Cardiac fibroblast (primary cell): Measurements from ENCODE around the gene BEX3.

Source experiments
- DNase-seq, 2 donors: peaks; one replicate each; pipeline versions ENCODE4 v3.0.0 to v3.0.0-alpha.2; 2010; ENCODE audit warnings: low read depth in 2 of 2
- H3K4me3 ChIP-seq, 2 donors: replicated peaks in 1 of 2; 1 replicate in 1 of 2; 2 replicates in 1 of 2; pipeline ENCODE4 v1.5.1; 2011; ENCODE audit warnings: low read depth in 2 of 2, low read length in 2 of 2, mild to moderate bottlenecking in 2 of 2, moderate library complexity in 1 of 2
- TF ChIP-seq, protein P1 (sequence below): IDR thresholded peaks from one replicate; pipeline ENCODE4 v1.5.1; 2011; ENCODE audit warnings: low read depth, mild to moderate bottlenecking, low read length, inconsistent platforms

BEX3 gene

GRCh38 chrX:103396186-103396585 is 19.8 kb downstream of the BEX3 start:
- H3K4me3 ChIP-seq, result no peak overlapping the region
- TF ChIP-seq, protein P1, sequence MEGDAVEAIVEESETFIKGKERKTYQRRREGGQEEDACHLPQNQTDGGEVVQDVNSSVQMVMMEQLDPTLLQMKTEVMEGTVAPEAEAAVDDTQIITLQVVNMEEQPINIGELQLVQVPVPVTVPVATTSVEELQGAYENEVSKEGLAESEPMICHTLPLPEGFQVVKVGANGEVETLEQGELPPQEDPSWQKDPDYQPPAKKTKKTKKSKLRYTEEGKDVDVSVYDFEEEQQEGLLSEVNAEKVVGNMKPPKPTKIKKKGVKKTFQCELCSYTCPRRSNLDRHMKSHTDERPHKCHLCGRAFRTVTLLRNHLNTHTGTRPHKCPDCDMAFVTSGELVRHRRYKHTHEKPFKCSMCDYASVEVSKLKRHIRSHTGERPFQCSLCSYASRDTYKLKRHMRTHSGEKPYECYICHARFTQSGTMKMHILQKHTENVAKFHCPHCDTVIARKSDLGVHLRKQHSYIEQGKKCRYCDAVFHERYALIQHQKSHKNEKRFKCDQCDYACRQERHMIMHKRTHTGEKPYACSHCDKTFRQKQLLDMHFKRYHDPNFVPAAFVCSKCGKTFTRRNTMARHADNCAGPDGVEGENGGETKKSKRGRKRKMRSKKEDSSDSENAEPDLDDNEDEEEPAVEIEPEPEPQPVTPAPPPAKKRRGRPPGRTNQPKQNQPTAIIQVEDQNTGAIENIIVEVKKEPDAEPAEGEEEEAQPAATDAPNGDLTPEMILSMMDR, result no peak
- DNase-seq, result peak; percentile 29 to 51

DNA sequence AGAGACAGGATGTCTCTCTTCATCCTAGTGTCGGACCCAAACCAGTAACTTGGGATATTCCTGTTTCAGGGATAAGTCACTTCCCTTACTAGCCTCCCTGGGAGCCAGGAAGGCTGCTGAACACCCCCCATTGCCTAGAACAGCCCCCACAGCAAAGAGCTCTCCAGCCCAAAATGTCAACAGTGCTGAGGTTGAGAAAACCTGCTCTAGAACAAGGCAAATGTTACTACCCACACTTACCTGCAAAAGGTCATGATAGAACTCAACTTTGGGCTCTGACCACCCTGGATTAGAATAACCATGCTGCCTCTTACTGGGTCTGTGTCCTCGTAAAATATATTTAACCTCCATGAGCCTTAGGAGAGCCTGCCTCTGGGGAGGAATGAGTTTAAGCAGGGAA is 20.3 kb downstream of the BEX3 start:
- no peak for DNase-seq
- no peak overlapping the region for H3K4me3 ChIP-seq
- TF ChIP-seq, protein P1, result no peak

- no peak overlapping the region for H3K4me3 ChIP-seq
- TF ChIP-seq, protein P1, result no peak
- no peak for DNase-seq
Observed at GRCh38 chrX:103397707-103398106, 21.4 kb downstream of the BEX3 start.

GRCh38 chrX:103398421-103398864 is 22.1 kb downstream of the BEX3 start:
- peak; percentile 84 to 91 for DNase-seq
- TF ChIP-seq, protein P1, result no peak
- no peak overlapping the region for H3K4me3 ChIP-seq

DNA sequence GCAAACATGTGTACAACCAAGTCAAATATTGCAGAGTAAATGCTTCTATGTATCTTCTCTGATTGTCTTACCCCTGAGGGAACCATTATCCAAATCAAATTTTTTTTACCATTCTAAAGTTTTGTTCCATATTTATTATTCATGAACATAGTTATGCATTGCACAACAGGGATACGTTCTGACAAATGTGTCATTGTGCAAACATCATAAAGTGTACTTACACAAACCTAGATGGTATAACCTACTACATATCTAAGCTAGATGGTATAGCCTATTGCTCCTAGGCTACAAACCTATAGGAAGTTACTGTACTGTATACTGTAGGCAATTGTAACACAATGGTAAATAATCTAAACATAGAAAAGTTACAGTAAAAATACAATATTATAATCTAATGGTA is 23.4 kb downstream of the BEX3 start:
- DNase-seq, result peak in 1 of 2 donors; percentile 65
- no peak overlapping the region for H3K4me3 ChIP-seq
- TF ChIP-seq, protein P1, result no peak

- no peak overlapping the region for H3K4me3 ChIP-seq
- TF ChIP-seq, protein P1, result no peak
- DNase-seq, result no peak
Observed at GRCh38 chrX:103400931-103401330, 24.6 kb downstream of the BEX3 start.

- peak overlapping the region; percentile 48 to 63 for H3K4me3 ChIP-seq
- DNase-seq, result peak; percentile 93 to 95
- TF ChIP-seq, protein P1, result no peak
Observed at GRCh38 chrX:103404231-103405008, 28.1 kb downstream of the BEX3 start.
